ENCODE data around the gene MCU. TPM values are rescaled to one million over a fixed set of nuclear protein-coding genes. Genes with fewer than 3 reads are reported as not detected.

MCU gene
- total RNA-seq, 1 experiment from 2014 or later: 70.2 TPM

- H3K27ac Mint-ChIP-seq (ENCODE audit: unreplicated experiment): peak overlapping the region; percentile 60
- intact Hi-C loops (cut with micrococcal nuclease; ENCODE audit: unreplicated experiment): loop anchor here (5.0 to 10.0 kb wide), 3 partner anchors 128 to 330 kb away; no protein-coding TSS in a partner anchor
- CTCF ChIA-PET: interaction anchor here (0.7 to 3.9 kb wide), 6 partner anchors 10 to 368 kb away, joined by 3 to 26 read pairs (median 5); no protein-coding TSS in a partner anchor
- peaks cover 34% of the 10 kb centered on the region for H3K36me3 Mint-ChIP-seq (ENCODE audit: insufficient read depth, unreplicated experiment)
- no peak for DNase-seq
- no peaks in the 10 kb centered on the region for H3K27me3 Mint-ChIP-seq (ENCODE audit: unreplicated experiment)
- H3K4me1 Mint-ChIP-seq (ENCODE audit: low read depth, unreplicated experiment): peaks cover 52% of the 10 kb centered on the region
- peak overlapping the region; percentile 84 for H3K4me3 Mint-ChIP-seq (ENCODE audit: low read depth, unreplicated experiment)
- BruUV-seq (replicated peaks): no TSS peak
- H3K9me3 Mint-ChIP-seq (ENCODE audit: low read depth, unreplicated experiment): no peaks in the 10 kb centered on the region
- TF ChIP-seq CTCF (IDR thresholded peaks at IDR 0.05; ENCODE audit: unreplicated experiment): no peak
Measured at GRCh38 chr10:72692744-72692993, 726 bp downstream of the MCU start.

GRCh38 chr10:72692994-72693781, 1.2 kb downstream of the MCU start:
- peak; percentile 11 for DNase-seq
- intact Hi-C loops (cut with micrococcal nuclease; ENCODE audit: unreplicated experiment): loop anchor here (5.0 to 10.0 kb wide), 3 partner anchors 128 to 331 kb away; no protein-coding TSS in a partner anchor

GRCh38 chr10:72694476-72695369, 2.8 kb downstream of the MCU start:
- H3K4me3 Mint-ChIP-seq (ENCODE audit: low read depth, unreplicated experiment): peak overlapping the region; percentile 84
- peaks cover 41% of the 10 kb centered on the region for H3K4me1 Mint-ChIP-seq (ENCODE audit: low read depth, unreplicated experiment)

More at GRCh38 chr10:72692994-72693781, 1.2 kb downstream of the MCU start:
- H3K27ac Mint-ChIP-seq (ENCODE audit: unreplicated experiment): peak overlapping the region; percentile 60
- H3K27me3 Mint-ChIP-seq (ENCODE audit: unreplicated experiment): no peaks in the 10 kb centered on the region
- peaks cover 29% of the 10 kb centered on the region for H3K36me3 Mint-ChIP-seq (ENCODE audit: insufficient read depth, unreplicated experiment)
- TSS peak; percentile 17 for BruUV-seq (replicated peaks)
- no peak for TF ChIP-seq CTCF (IDR thresholded peaks at IDR 0.05; ENCODE audit: unreplicated experiment)
- H3K4me3 Mint-ChIP-seq (ENCODE audit: low read depth, unreplicated experiment): peak overlapping the region; percentile 84
- CTCF ChIA-PET: interaction anchor here (0.6 to 3.9 kb wide), 9 partner anchors 8 to 368 kb away, joined by 3 to 26 read pairs (median 4); no protein-coding TSS in a partner anchor
- H3K9me3 Mint-ChIP-seq (ENCODE audit: low read depth, unreplicated experiment): no peaks in the 10 kb centered on the region
- H3K4me1 Mint-ChIP-seq (ENCODE audit: low read depth, unreplicated experiment): peaks cover 47% of the 10 kb centered on the region

More at GRCh38 chr10:72694476-72695369, 2.8 kb downstream of the MCU start:
- peaks cover 27% of the 10 kb centered on the region for H3K36me3 Mint-ChIP-seq (ENCODE audit: insufficient read depth, unreplicated experiment)
- TF ChIP-seq CTCF (IDR thresholded peaks at IDR 0.05; ENCODE audit: unreplicated experiment): peak; percentile 41
- no peaks in the 10 kb centered on the region for H3K9me3 Mint-ChIP-seq (ENCODE audit: low read depth, unreplicated experiment)
- DNase-seq: peak; percentile 37
- peak overlapping the region; percentile 60 for H3K27ac Mint-ChIP-seq (ENCODE audit: unreplicated experiment)
- intact Hi-C loops (cut with micrococcal nuclease; ENCODE audit: unreplicated experiment): loop anchor here (1.0 to 10.0 kb wide), 4 partner anchors 130 to 332 kb away; no protein-coding TSS in a partner anchor
- no peaks in the 10 kb centered on the region for H3K27me3 Mint-ChIP-seq (ENCODE audit: unreplicated experiment)
- BruUV-seq (replicated peaks): no TSS peak
- CTCF ChIA-PET: interaction anchor here (1.0 to 3.9 kb wide), 4 partner anchors 21 to 140 kb away, joined by 3 to 26 read pairs (median 4); no protein-coding TSS in a partner anchor

Measured in Calu3 (cell line).